Left lung (tissue), 10 donors: ENCODE data around the gene TENM3. TPM values are rescaled to one million over a fixed set of nuclear protein-coding genes. Genes with fewer than 3 reads are reported as not detected.

Source experiments
- ATAC-seq: fragments of 200-7000 bp; cut with Tn5 transposase; one replicate; pipeline ENCODE4 v1.9.1; 2020; ENCODE audit warnings: moderate library complexity
- DNase-seq, 4 donors: peaks; one replicate each; pipeline ENCODE4 v3.0.0-alpha.2; 2013 to 2020
- H3K27ac ChIP-seq, 2 donors: fragments of 200-600 bp; sonication (generic) in 1 of 2; one replicate each; pipeline versions ENCODE4 v1.5.0 to v1.8.0; 2020 to 2021
- H3K27me3 ChIP-seq, 2 donors: fragments of 200-600 bp; sonication (generic) in 1 of 2; one replicate each; pipeline versions ENCODE4 v1.5.0 to v1.8.0; 2020 to 2021
- H3K36me3 ChIP-seq, 2 donors: fragments of 200-600 bp; sonication (generic) in 1 of 2; one replicate each; pipeline versions ENCODE4 v1.5.0 to v1.8.0; 2020 to 2021
- H3K4me1 ChIP-seq, 2 donors: fragments of 200-600 bp; one replicate each; pipeline ENCODE4 v1.8.0; 2021
- H3K4me3 ChIP-seq, 2 donors: fragments of 200-600 bp; sonication (generic) in 1 of 2; one replicate each; pipeline versions ENCODE4 v1.5.0 to v1.8.0; 2020 to 2021; ENCODE audit warnings: mild to moderate bottlenecking in 1 of 2
- H3K9me3 ChIP-seq, 2 donors: fragments of 200-600 bp; sonication (generic) in 1 of 2; one replicate each; pipeline versions ENCODE4 v1.5.0 to v1.8.0; 2020 to 2021
- CTCF ChIP-seq, 2 donors: fragments of 200-600 bp; sonication (generic) in 1 of 2; IDR thresholded peaks; one replicate each; pipeline versions ENCODE4 v1.5.0 to v1.8.0; 2021; ENCODE audit warnings: antibody characterized with exemption in 2 of 2
- intact Hi-C, 2 donors: fragments of 100-400 bp; cut with DNase I; formaldehyde crosslinking; loops; one replicate each; pipeline versions ENCODE4 v1.11.2 to v1.14.2; 2022
- polyA plus RNA-seq, 6 donors: library from polyadenylated mRNA; unstranded; fragments of 120-200 nt; gene quantifications; one replicate each; pipeline ENCODE4 v1.2.1, GENCODE V29; 2013; ENCODE audit not compliant: insufficient read length in 6 of 6
- total RNA-seq, 2 donors: library from RNA; stranded (reverse); fragmentation: NEBNext Ultra II Directional; extraction: Animal tissue kit (Norgen Biotek cat#: 25700); gene quantifications; one replicate each; pipeline ENCODE4 v1.2.1, GENCODE V29; 2021
- donor health status: DM: no; HTN: yes; CAD: no.
- donor health status: DM: no; HTN: no; CAD: no.

The TENM3 gene
- total and polyA plus RNA-seq, 8 donors = 2.2 to 5.6 (median 3.1) TPM

- Histone ChIP-seq H3K27me3 (no peaks in the 10 kb centered on the region), H3K9me3 (peaks cover 0 to 7% of the 10 kb centered on the region in 2 donors), H3K4me3 (no peak overlapping the region), H3K27ac (no peak overlapping the region), H3K4me1 (no peaks in the 10 kb centered on the region), H3K36me3 (no peaks in the 10 kb centered on the region)
- no peak for TF ChIP-seq CTCF (IDR thresholded peaks at IDR 0.05)
- ATAC-seq (no peak), DNase-seq (no peak)
- intact Hi-C loops = no loop called here
Measured at GRCh38 chr4:182258441-182259000, 15.3 kb downstream of the TENM3 start.

GRCh38 chr4:182261651-182262223, 18.5 kb downstream of the TENM3 start:
- intact Hi-C loops = no loop called here
- H3K36me3 ChIP-seq = no peaks in the 10 kb centered on the region
- no peak overlapping the region for H3K27ac ChIP-seq
- no peak for DNase-seq
- H3K27me3 ChIP-seq = no peaks in the 10 kb centered on the region
- H3K4me1 ChIP-seq = no peaks in the 10 kb centered on the region
- TF ChIP-seq CTCF (IDR thresholded peaks at IDR 0.05) = no peak
- ATAC-seq = no peak
- no peak overlapping the region for H3K4me3 ChIP-seq
- H3K9me3 ChIP-seq = peaks cover 0 to 7% of the 10 kb centered on the region in 2 donors

- Histone ChIP-seq H3K4me1 (no peaks in the 10 kb centered on the region), H3K36me3 (no peaks in the 10 kb centered on the region), H3K27ac (no peak overlapping the region), H3K27me3 (peaks cover 0 to 3% of the 10 kb centered on the region in 2 donors), H3K4me3 (no peak overlapping the region), H3K9me3 (peaks cover 0 to 6% of the 10 kb centered on the region in 2 donors)
- ATAC-seq = no peak
- no peak for TF ChIP-seq CTCF (IDR thresholded peaks at IDR 0.05)
- intact Hi-C loops = no loop called here
- DNase-seq = no peak
Measured at GRCh38 chr4:182263562-182263961, 20.4 kb downstream of the TENM3 start.

DNA sequence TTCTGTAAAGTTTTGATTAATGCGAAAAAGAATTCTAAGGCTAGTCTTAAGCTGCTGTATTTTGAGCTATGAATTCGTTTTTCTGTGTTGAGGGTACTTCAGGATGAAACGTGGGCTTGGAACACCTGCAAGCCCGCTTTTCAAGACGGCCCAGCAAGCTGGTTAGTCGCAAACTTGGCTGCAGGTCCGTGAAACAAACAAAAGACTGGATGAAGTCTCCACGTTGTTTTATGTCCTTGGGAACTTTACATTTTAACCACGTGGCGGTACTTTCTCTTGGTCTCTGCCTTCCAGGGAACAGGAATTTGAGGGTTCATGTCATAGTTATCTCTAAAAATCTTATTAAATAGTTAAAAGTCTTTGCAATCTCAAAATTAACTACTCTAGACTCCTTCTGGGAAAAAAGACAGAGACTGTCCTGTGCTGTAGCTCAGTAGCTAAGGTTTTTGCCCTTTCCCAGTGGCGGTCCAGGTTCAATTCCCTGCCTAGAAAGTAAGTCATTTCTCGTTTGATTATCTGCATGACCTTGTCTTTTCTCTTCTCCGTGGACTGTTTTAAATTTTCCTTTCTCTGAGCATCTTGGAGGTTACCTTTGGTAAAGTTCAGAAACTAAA, 21.0 kb downstream of the TENM3 start:
- Histone ChIP-seq H3K27me3 (peaks cover 0 to 3% of the 10 kb centered on the region in 2 donors), H3K36me3 (no peaks in the 10 kb centered on the region), H3K27ac (no peak overlapping the region), H3K4me3 (no peak overlapping the region), H3K9me3 (peaks cover 0 to 6% of the 10 kb centered on the region in 2 donors), H3K4me1 (no peaks in the 10 kb centered on the region)
- no peak for TF ChIP-seq CTCF (IDR thresholded peaks at IDR 0.05)
- ATAC-seq (no peak), DNase-seq (no peak)
- intact Hi-C loops = no loop called here

GRCh38 chr4:182265881-182266280, 22.7 kb downstream of the TENM3 start:
- intact Hi-C loops = no loop called here
- H3K9me3 ChIP-seq = peaks cover 0 to 6% of the 10 kb centered on the region in 2 donors
- no peak overlapping the region for H3K27ac ChIP-seq
- no peaks in the 10 kb centered on the region for H3K4me1 ChIP-seq
- H3K4me3 ChIP-seq = no peak overlapping the region
- no peaks in the 10 kb centered on the region for H3K36me3 ChIP-seq
- peaks cover 0 to 3% of the 10 kb centered on the region in 2 donors for H3K27me3 ChIP-seq
- DNase-seq = no peak
- no peak for ATAC-seq
- TF ChIP-seq CTCF (IDR thresholded peaks at IDR 0.05) = no peak
